Gastrocnemius medialis (tissue), 4 donors: ENCODE results near the gene CMTM5. TPM values are rescaled to one million over a fixed set of nuclear protein-coding genes. Genes with fewer than 3 reads are reported as not detected.

ENCODE experiments used
- ATAC-seq, 2 donors: fragments of 150-250 bp; one replicate each; pipeline ENCODE4 v1.9.1; 2016
- DNase-seq, 2 donors: peaks; one replicate each; pipeline ENCODE4 v3.0.0-alpha.2; 2019
- H3K27ac ChIP-seq, 4 donors: fragments of 200-600 bp; sonication (generic); 1 replicate in 1 of 4; 2 replicates in 3 of 4; pipeline ENCODE4 v1.5.1; 2016 to 2018; ENCODE audit warnings: mild to moderate bottlenecking in 2 of 4, moderate library complexity in 1 of 4
- H3K27me3 ChIP-seq, 3 donors: fragments of 200-600 bp; sonication (generic) in 2 of 3; 1 replicate in 1 of 3; 2 replicates in 2 of 3; pipeline versions ENCODE4 v1.5.1 to v1.6.0; 2016 to 2019; ENCODE audit warnings: mild to moderate bottlenecking in 1 of 3, moderate library complexity in 1 of 3
- H3K36me3 ChIP-seq, 2 donors: fragments of 200-600 bp; sonication (generic) in 1 of 2; one replicate each; pipeline ENCODE4 v1.5.1; 2017 to 2018
- H3K4me1 ChIP-seq, 2 donors: fragments of 200-600 bp; sonication (generic) in 1 of 2; one replicate each; pipeline ENCODE4 v1.5.1; 2016 to 2017; ENCODE audit warnings: mild to moderate bottlenecking in 2 of 2
- H3K4me3 ChIP-seq, 4 donors: fragments of 200-600 bp; sonication (generic) in 3 of 4; 1 replicate in 1 of 4; 2 replicates in 3 of 4; pipeline ENCODE4 v1.5.1; 2016 to 2019; ENCODE audit warnings: mild to moderate bottlenecking in 2 of 4
- H3K9me3 ChIP-seq, 3 donors: fragments of 200-600 bp; sonication (generic) in 2 of 3; 1 replicate in 1 of 3; 2 replicates in 2 of 3; pipeline ENCODE4 v1.5.1; 2016 to 2019
- POLR2A ChIP-seq, 2 donors: fragments of 450-650 bp; IDR thresholded peaks; one replicate each; pipeline ENCODE4 v1.6.1; 2017; ENCODE audit warnings: antibody characterized with exemption in 2 of 2, mild to moderate bottlenecking in 2 of 2, moderate library complexity in 2 of 2
- in situ Hi-C, 4 donors: fragments of 200-750 bp; cut with MboI; loops; one replicate each; pipeline versions ENCODE4 v1.15.0 to v1.8.0; 2017; ENCODE audit warnings: low sequenced_read_pairs in 4 of 4
- intact Hi-C: fragments of 100-400 bp; cut with DNase I; formaldehyde crosslinking; loops from one replicate; pipeline ENCODE4 v1.15.1; 2023; ENCODE audit warnings: low total_unique reads
- total RNA-seq, 4 donors: library from RNA; depleted of rRNA; stranded (reverse); fragments of >200 nt; gene quantifications; one replicate each; pipeline versions ENCODE4 v1.1.0 to v1.2.3, GENCODE V29; 2016
- TF ChIP-seq, protein P1 (sequence below), 5 experiments: fragments of 450-650 bp in 3 of 5; fragments of 200-600 bp in 2 of 5; sonication (generic) in 2 of 5; IDR thresholded peaks in 4 of 5; conservative IDR thresholded peaks in 1 of 5; 1 replicate in 4 of 5; 2 replicates in 1 of 5; pipeline ENCODE4 v1.5.1; 2016 to 2019; ENCODE audit warnings: antibody characterized with exemption in 5 of 5, mild to moderate bottlenecking in 3 of 5, moderate library complexity in 3 of 5

CMTM5 gene
- total RNA-seq, 4 donors from 2014 or later, result 1.7 TPM; not detected in 3

DNA sequence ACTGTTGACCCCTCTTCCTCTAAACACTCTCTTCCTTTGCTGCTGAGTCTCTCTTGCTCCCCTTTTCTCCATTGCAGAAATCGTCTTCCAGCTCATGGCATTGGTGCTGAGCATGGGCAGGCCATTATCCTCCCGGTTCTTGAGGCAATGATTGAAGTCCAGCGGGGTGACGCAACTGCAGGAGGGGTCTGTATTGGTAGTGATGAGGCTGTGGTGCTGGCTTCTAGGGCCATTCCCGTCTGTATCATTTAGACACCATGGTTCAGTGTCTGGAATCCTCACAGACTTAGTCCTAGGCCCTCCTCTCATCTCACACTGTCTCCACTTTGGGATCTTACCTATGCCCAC lies 23.4 kb upstream of the CMTM5 start:
- Histone ChIP-seq H3K9me3 (no peaks in the 10 kb centered on the region), H3K27me3 (peaks cover 24 to 27% (median 26%) of the 10 kb centered on the region in 3 donors), H3K4me3 (no peak overlapping the region), H3K36me3 (no peaks in the 10 kb centered on the region), H3K4me1 (peaks cover 0 to 15% of the 10 kb centered on the region in 2 donors), H3K27ac (no peak overlapping the region)
- in situ Hi-C loops (no loop called here), intact Hi-C loops (no loop called here)
- TF ChIP-seq POLR2A (IDR thresholded peaks at IDR 0.05), result no peak
- TF ChIP-seq, protein P1, sequence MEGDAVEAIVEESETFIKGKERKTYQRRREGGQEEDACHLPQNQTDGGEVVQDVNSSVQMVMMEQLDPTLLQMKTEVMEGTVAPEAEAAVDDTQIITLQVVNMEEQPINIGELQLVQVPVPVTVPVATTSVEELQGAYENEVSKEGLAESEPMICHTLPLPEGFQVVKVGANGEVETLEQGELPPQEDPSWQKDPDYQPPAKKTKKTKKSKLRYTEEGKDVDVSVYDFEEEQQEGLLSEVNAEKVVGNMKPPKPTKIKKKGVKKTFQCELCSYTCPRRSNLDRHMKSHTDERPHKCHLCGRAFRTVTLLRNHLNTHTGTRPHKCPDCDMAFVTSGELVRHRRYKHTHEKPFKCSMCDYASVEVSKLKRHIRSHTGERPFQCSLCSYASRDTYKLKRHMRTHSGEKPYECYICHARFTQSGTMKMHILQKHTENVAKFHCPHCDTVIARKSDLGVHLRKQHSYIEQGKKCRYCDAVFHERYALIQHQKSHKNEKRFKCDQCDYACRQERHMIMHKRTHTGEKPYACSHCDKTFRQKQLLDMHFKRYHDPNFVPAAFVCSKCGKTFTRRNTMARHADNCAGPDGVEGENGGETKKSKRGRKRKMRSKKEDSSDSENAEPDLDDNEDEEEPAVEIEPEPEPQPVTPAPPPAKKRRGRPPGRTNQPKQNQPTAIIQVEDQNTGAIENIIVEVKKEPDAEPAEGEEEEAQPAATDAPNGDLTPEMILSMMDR (IDR thresholded peaks at IDR 0.05 in 4 of 5, conservative IDR thresholded peaks at IDR 0.05 in 1 of 5), result no peak
- DNase-seq, result no peak
- no peak for ATAC-seq

DNA sequence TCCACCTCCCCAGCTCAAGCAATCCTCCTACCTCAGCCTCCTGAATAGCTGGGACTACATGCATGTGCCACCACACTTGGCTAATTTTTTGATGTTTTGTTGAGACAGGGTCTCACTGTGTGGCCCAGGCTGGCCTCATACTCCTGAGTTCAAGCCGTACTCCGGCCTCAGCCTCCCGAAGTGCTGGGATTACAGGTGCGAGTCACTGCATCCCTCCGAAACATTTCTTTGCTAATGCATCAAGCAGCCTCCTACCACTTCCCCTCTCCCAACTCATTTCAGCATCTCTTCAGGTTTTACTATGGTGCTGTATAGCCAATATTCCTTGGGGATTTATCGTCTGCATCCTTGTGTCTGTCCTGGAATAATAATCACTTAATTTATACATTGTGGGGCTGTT lies 21.9 kb upstream of the CMTM5 start:
- DNase-seq (no peak), ATAC-seq (no peak)
- peaks cover 24 to 27% (median 26%) of the 10 kb centered on the region in 3 donors for H3K27me3 ChIP-seq
- H3K4me3 ChIP-seq, result no peak overlapping the region
- peaks cover 0 to 15% of the 10 kb centered on the region in 2 donors for H3K4me1 ChIP-seq
- no peak overlapping the region for H3K27ac ChIP-seq
- intact Hi-C loops, result no loop called here
- TF ChIP-seq, protein P1 (IDR thresholded peaks at IDR 0.05 in 4 of 5, conservative IDR thresholded peaks at IDR 0.05 in 1 of 5), result no peak
- no peak for TF ChIP-seq POLR2A (IDR thresholded peaks at IDR 0.05)
- in situ Hi-C loops, result no loop called here
- no peaks in the 10 kb centered on the region for H3K36me3 ChIP-seq
- H3K9me3 ChIP-seq, result no peaks in the 10 kb centered on the region

DNA sequence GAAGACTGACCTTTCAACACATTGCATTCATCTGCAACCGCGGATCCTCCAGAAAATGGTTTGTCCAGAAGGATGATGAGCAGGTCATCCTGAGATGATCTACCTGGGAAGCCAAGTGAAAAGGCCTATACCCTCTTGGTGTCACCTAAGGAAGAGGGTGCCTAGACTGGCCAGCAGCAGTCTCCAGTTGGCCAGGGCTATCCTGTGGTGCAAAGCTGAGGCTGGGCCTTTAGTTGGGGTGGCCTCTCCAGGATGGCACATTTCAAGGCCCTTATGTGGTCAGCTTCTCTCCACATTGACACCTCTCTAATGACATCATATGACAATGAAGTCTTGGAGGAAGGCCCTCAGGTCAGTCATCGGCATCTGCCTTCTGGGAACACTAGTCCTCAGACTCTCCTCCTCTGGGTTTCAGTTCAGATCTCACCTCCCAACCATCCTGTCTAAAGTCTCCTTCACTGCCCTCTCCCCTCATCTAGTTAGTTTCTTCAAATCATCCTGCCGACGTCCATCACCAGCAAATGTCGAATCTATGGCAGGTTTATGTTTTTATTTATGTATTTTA lies 20.9 kb upstream of the CMTM5 start:
- H3K36me3 ChIP-seq, result no peaks in the 10 kb centered on the region
- peaks cover 0 to 15% of the 10 kb centered on the region in 2 donors for H3K4me1 ChIP-seq
- no peak overlapping the region for H3K27ac ChIP-seq
- peaks cover 24 to 26% (median 24%) of the 10 kb centered on the region in 3 donors for H3K27me3 ChIP-seq
- ATAC-seq, result no peak
- no peak for TF ChIP-seq POLR2A (IDR thresholded peaks at IDR 0.05)
- TF ChIP-seq, protein P1 (IDR thresholded peaks at IDR 0.05 in 4 of 5, conservative IDR thresholded peaks at IDR 0.05 in 1 of 5), result no peak
- DNase-seq, result no peak
- H3K9me3 ChIP-seq, result no peaks in the 10 kb centered on the region
- in situ Hi-C loops (no loop called here), intact Hi-C loops (no loop called here)
- no peak overlapping the region for H3K4me3 ChIP-seq

DNA sequence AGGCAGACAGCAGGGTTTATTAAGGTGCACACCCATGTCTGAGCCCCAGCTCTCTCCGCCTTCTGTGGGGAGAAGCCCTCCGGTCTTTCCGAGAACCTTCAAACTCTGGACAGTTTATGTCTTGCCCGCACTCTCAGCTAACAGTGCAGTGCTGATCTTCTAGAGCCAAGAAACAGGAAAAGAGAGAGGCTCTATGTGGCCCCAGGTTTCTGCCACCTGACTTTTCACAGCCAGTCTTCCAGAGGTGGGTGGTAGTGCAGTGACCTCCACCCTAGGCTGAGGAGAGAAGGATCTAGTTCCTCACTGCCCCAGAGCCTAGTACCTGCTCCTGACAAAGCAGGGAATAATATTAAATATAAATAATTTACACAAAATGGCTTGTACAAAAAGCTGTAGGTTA lies 20.2 kb upstream of the CMTM5 start:
- no peak for DNase-seq
- no peaks in the 10 kb centered on the region for H3K9me3 ChIP-seq
- in situ Hi-C loops, result no loop called here

More for the DNA sequence above, 20.2 kb upstream of the CMTM5 start:
- no peak overlapping the region for H3K27ac ChIP-seq
- peaks cover 17 to 20% (median 19%) of the 10 kb centered on the region in 3 donors for H3K27me3 ChIP-seq
- intact Hi-C loops, result no loop called here
- H3K4me1 ChIP-seq, result peaks cover 0 to 15% of the 10 kb centered on the region in 2 donors
- H3K36me3 ChIP-seq, result no peaks in the 10 kb centered on the region
- no peak overlapping the region for H3K4me3 ChIP-seq
- TF ChIP-seq, protein P1 (IDR thresholded peaks at IDR 0.05 in 4 of 5, conservative IDR thresholded peaks at IDR 0.05 in 1 of 5), result no peak
- TF ChIP-seq POLR2A (IDR thresholded peaks at IDR 0.05), result no peak
- ATAC-seq, result no peak
